H1 (cell line): ENCODE data around the gene ME3. TPM values are rescaled to one million over a fixed set of nuclear protein-coding genes. Genes with fewer than 3 reads are reported as not detected.

Experiments used
- CTCF ChIA-PET: fragments of 300-600 bp; sonication (Branson Sonifier 250); formaldehyde crosslinking; loops from one replicate; lab custom pipeline; 2021; ENCODE audit not compliant: partially characterized antibody; lab: Charles Lee
- POLR2A ChIA-PET: fragments of 300-600 bp; sonication (Branson Sonifier 250); formaldehyde crosslinking; loops from one replicate; lab custom pipeline; 2021; ENCODE audit warnings: inconsistent platforms; ENCODE audit not compliant: partially characterized antibody; lab: Charles Lee
- DNase-seq, 2 experiments: peaks; one replicate each; pipeline versions ENCODE4 v3.0.0 to v3.0.0-alpha.2; 2010 to 2022; ENCODE audit warnings: low spot score in 2 of 2, low read depth in 1 of 2, mixed read lengths in 1 of 2
- FAIRE-seq: peaks from 2 replicates; lab custom pipeline; 2011; peaks lifted over from hg19 to GRCh38; lab: Jason Lieb, UNC
- H2AFZ ChIP-seq: 2 replicates; pipeline ENCODE4 v1.8.1; 2012; ENCODE audit warnings: low read length, inconsistent platforms
- H2AK5ac ChIP-seq: 2 replicates; pipeline ENCODE4 v1.6.1; 2013; ENCODE audit warnings: low read depth, low read length
- H2BK120ac ChIP-seq: replicated peaks from 2 replicates; pipeline ENCODE3; 2013; ENCODE audit warnings: low read depth, low read length, inconsistent platforms
- H2BK12ac ChIP-seq: 2 replicates; pipeline ENCODE4 v1.6.1; 2013; ENCODE audit warnings: low read depth, low read length
- H2BK15ac ChIP-seq: 2 replicates; pipeline ENCODE4 v1.6.1; 2013; ENCODE audit warnings: low read length
- H2BK20ac ChIP-seq: 2 replicates; pipeline ENCODE4 v1.6.1; 2013; ENCODE audit warnings: low read length
- H2BK5ac ChIP-seq: 2 replicates; pipeline ENCODE4 v1.6.1; 2013; ENCODE audit warnings: low read depth, low read length
- H3K14ac ChIP-seq: 2 replicates; pipeline ENCODE4 v1.6.1; 2013; ENCODE audit warnings: inconsistent platforms; ENCODE audit not compliant: insufficient read length
- H3K18ac ChIP-seq: 2 replicates; pipeline ENCODE4 v1.6.1; 2013; ENCODE audit warnings: low read length; ENCODE audit errors: extremely low read depth
- H3K23ac ChIP-seq: 2 replicates; pipeline ENCODE4 v1.6.1; 2013; ENCODE audit warnings: inconsistent platforms; ENCODE audit not compliant: insufficient read length
- H3K23me2 ChIP-seq: 2 replicates; pipeline ENCODE4 v1.6.1; 2013; ENCODE audit warnings: low read depth, low read length
- H3K27ac ChIP-seq: 2 replicates; pipeline ENCODE4 v1.6.1; 2011; ENCODE audit warnings: low read depth, low read length, inconsistent platforms
- H3K27me3 ChIP-seq, 4 experiments: replicated peaks in 1 of 4; 1 replicate in 1 of 4; 2 replicates in 3 of 4; pipeline versions ENCODE4 v1.6.1 to v1.8.1; 2011 to 2013; ENCODE audit warnings: low read length in 3 of 4, mild to moderate bottlenecking in 3 of 4, inconsistent platforms in 2 of 4, mixed read lengths in 2 of 4, moderate library complexity in 1 of 4; ENCODE audit not compliant: control insufficient read depth in 3 of 4, insufficient read depth in 3 of 4; ENCODE audit errors: extremely low read depth in 1 of 4
- H3K36me3 ChIP-seq, 4 experiments: 2 replicates each; pipeline versions ENCODE4 v1.6.1 to v1.8.1; 2011 to 2013; ENCODE audit warnings: mild to moderate bottlenecking in 4 of 4, low read length in 3 of 4, moderate library complexity in 2 of 4, control low read depth in 1 of 4, inconsistent platforms in 1 of 4; ENCODE audit not compliant: insufficient read depth in 4 of 4, control insufficient read depth in 2 of 4
- H3K4ac ChIP-seq: replicated peaks from 2 replicates; pipeline ENCODE3; 2013; ENCODE audit warnings: low read length, low read depth, mixed read lengths, inconsistent platforms; ENCODE audit not compliant: insufficient read length
- H3K4me1 ChIP-seq, 4 experiments: replicated peaks in 1 of 4; 1 replicate in 1 of 4; 2 replicates in 3 of 4; pipeline versions ENCODE4 v1.6.1 to v1.8.1; 2011 to 2013; ENCODE audit warnings: low read length in 3 of 4, inconsistent platforms in 2 of 4, mixed read lengths in 1 of 4; ENCODE audit not compliant: insufficient read depth in 4 of 4, control insufficient read depth in 3 of 4
- H3K4me2 ChIP-seq, 2 experiments: 2 replicates each; pipeline versions ENCODE4 v1.6.1 to v1.8.1; 2011 to 2013; ENCODE audit warnings: low read depth in 2 of 2, low read length in 2 of 2, control low read depth in 1 of 2, inconsistent platforms in 1 of 2, mild to moderate bottlenecking in 1 of 2; ENCODE audit not compliant: insufficient read depth in 1 of 2
- H3K4me3 ChIP-seq, 4 experiments: fragments of 200-600, 300-600 bp in 1 of 4; sonication (generic), shearing (Covaris generic), sonication (Bioruptor Twin) in 1 of 4; 2 replicates each; pipeline versions ENCODE4 v1.5.1 to v1.8.1; 2011 to 2016; ENCODE audit warnings: low read length in 4 of 4, low read depth in 3 of 4, control low read depth in 2 of 4, inconsistent platforms in 2 of 4, mild to moderate bottlenecking in 2 of 4, mixed read lengths in 1 of 4, moderate library complexity in 1 of 4; ENCODE audit not compliant: insufficient read depth in 2 of 4; ENCODE audit errors: extremely low read depth in 1 of 4
- H3K56ac ChIP-seq: replicated peaks from 2 replicates; pipeline ENCODE3; 2013; ENCODE audit warnings: low read depth, mild to moderate bottlenecking, mixed read lengths, low read length, inconsistent platforms; ENCODE audit not compliant: insufficient read length
- H3K79me1 ChIP-seq: 2 replicates; pipeline ENCODE4 v1.6.1; 2013; ENCODE audit warnings: low read depth, low read length, control low read depth
- H3K79me2 ChIP-seq, 2 experiments: 2 replicates each; pipeline versions ENCODE4 v1.6.1 to v1.8.1; 2012 to 2013; ENCODE audit warnings: low read length in 2 of 2, mild to moderate bottlenecking in 2 of 2, inconsistent platforms in 1 of 2; ENCODE audit not compliant: insufficient read depth in 2 of 2, control insufficient read depth in 1 of 2
- H3K9ac ChIP-seq, 4 experiments: replicated peaks in 1 of 4; 1 replicate in 1 of 4; 2 replicates in 3 of 4; pipeline versions ENCODE4 v1.6.1 to v1.8.1; 2011 to 2013; ENCODE audit warnings: low read depth in 3 of 4, low read length in 3 of 4, control low read depth in 2 of 4, mild to moderate bottlenecking in 2 of 4, moderate library complexity in 2 of 4, inconsistent platforms in 1 of 4; ENCODE audit errors: extremely low read depth in 1 of 4
- H3K9me3 ChIP-seq, 2 experiments: 2 replicates each; pipeline versions ENCODE4 v1.6.1 to v1.8.1; 2012 to 2013; ENCODE audit warnings: mild to moderate bottlenecking in 2 of 2, moderate library complexity in 2 of 2, control low read depth in 1 of 2, inconsistent platforms in 1 of 2, low read depth in 1 of 2, low read length in 1 of 2, mixed read lengths in 1 of 2; ENCODE audit not compliant: insufficient read depth in 2 of 2
- H4K20me1 ChIP-seq, 2 experiments: replicated peaks in 1 of 2; 2 replicates each; pipeline versions ENCODE3 to v1.8.1; 2011 to 2013; ENCODE audit warnings: inconsistent platforms in 2 of 2, low read length in 2 of 2, mild to moderate bottlenecking in 1 of 2; ENCODE audit not compliant: insufficient read depth in 2 of 2, control insufficient read depth in 1 of 2
- H4K5ac ChIP-seq: 2 replicates; pipeline ENCODE4 v1.6.1; 2013; ENCODE audit warnings: low read length, low read depth, mixed read lengths, inconsistent platforms; ENCODE audit not compliant: insufficient read length
- H4K8ac ChIP-seq: 2 replicates; pipeline ENCODE4 v1.8.0; 2013; ENCODE audit warnings: mild to moderate bottlenecking, moderate library complexity, low read length, inconsistent platforms; ENCODE audit not compliant: insufficient read depth; ENCODE audit errors: extremely low read depth
- H4K91ac ChIP-seq: replicated peaks from 2 replicates; pipeline ENCODE3; 2013; ENCODE audit warnings: low read length, mixed read lengths, inconsistent platforms; ENCODE audit not compliant: insufficient read length
- SP1 ChIP-seq: IDR thresholded peaks from 2 replicates; pipeline ENCODE4 v1.6.1; 2011; ENCODE audit warnings: low read depth, low read length
- TCF12 ChIP-seq: IDR thresholded peaks from 2 replicates; pipeline ENCODE4 v1.6.1; 2011; ENCODE audit warnings: low read depth, mild to moderate bottlenecking, low read length
- WGBS, 2 experiments: shearing (Covaris generic) in 1 of 2; methylation state at CpG; one replicate each; pipeline versions ENCODE4 v1.1.6 to v1.1.7; 2013 to 2015; ENCODE audit warnings: low lambda C conversion rate in 2 of 2, mixed read lengths in 2 of 2, inconsistent platforms in 1 of 2, low coverage in 1 of 2, missing lambda C conversion rate in 1 of 2; ENCODE audit not compliant: insufficient replicate concordance in 2 of 2, insufficient coverage in 1 of 2, insufficient read length in 1 of 2; ENCODE audit errors: extremely low coverage in 1 of 2, missing lambda C conversion rate in 1 of 2; 5-methylcytosine and 5-hydroxymethylcytosine counted together
- polyA plus RNA-seq, 7 experiments: library from polyadenylated mRNA; depleted of rRNA in 3 of 7; stranded (reverse) in 5 of 7; unstranded in 2 of 7; fragments of >200 nt in 5 of 7; fragments of 200-250 nt in 2 of 7; gene quantifications; 1 replicate in 5 of 7; 2 replicates in 1 of 7; 4 replicates in 1 of 7; pipeline versions ENCODE4 v1.2.1 to v1.2.3, GENCODE V29; 2011 to 2013; ENCODE audit warnings: missing spikeins in 2 of 7, mixed read lengths in 2 of 7
- total RNA-seq: library from RNA; stranded (reverse); fragmentation: NEBNext Ultra II Directional; extraction: Animal tissue kit (Norgen Biotek cat#: 25700); gene quantifications from 2 replicates; pipeline ENCODE4 v1.2.1, GENCODE V29; 2021

ME3 gene
- total and polyA plus RNA-seq, 2 of the 8 experiments (the other 6 are each of a cell fraction or from before 2014, with no cell fraction given): 1.5 to 2.8 TPM

DNA sequence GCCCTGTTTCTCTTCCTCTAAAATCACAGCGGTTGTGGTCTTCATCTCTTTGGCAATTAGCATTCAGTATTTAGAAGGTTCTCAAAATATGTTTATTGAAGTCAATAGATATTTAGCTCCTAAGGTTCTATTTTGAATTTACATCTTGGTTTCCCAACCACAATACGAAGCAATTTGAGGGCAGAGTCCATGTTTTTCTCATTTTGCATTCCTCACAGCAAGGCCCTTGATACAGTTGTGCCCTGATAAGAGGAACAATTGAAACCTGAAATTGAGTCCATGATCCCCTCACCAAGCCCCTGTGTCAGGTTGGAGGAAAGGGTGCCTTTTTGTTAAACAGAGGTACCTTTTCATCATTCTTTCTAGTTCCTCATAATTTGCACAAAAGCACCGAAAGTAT, 166.2 kb downstream of the ME3 start:
- CTCF ChIA-PET: interaction anchor here (0.6 to 0.9 kb wide), 2 partner anchors 10 to 18 kb away, joined by 3 to 4 read pairs; no protein-coding TSS in a partner anchor
- TF ChIP-seq TCF12: no peak
- TF ChIP-seq SP1: no peak

More for the DNA sequence above, 166.2 kb downstream of the ME3 start:
- no peak overlapping the region for H4K8ac ChIP-seq
- FAIRE-seq (no peak), DNase-seq (no peak)
- no peak overlapping the region for H3K27ac ChIP-seq
- no peak overlapping the region for H2BK15ac ChIP-seq
- H3K4ac ChIP-seq: no peak overlapping the region
- 88% methylated on average over 3 of the region's 3 CpGs; no CpG with 5 or more reads in 1 of the 2 experiments for WGBS, 2 experiments
- POLR2A ChIA-PET: no interaction called here
- no peak overlapping the region for H3K4me3 ChIP-seq
- no peaks in the 10 kb centered on the region for H3K79me2 ChIP-seq
- no peaks in the 10 kb centered on the region for H4K20me1 ChIP-seq
- H3K79me1 ChIP-seq: no peaks in the 10 kb centered on the region
- no peak overlapping the region for H3K9ac ChIP-seq
- no peak overlapping the region for H3K18ac ChIP-seq
- no peak overlapping the region for H4K5ac ChIP-seq
- H3K23me2 ChIP-seq: no peaks in the 10 kb centered on the region; the same call in 1 of the 2 replicates
- no peak overlapping the region for H2BK12ac ChIP-seq
- H2BK20ac ChIP-seq: no peak overlapping the region
- no peak overlapping the region for H4K91ac ChIP-seq
- no peaks in the 10 kb centered on the region for H3K27me3 ChIP-seq
- H2AK5ac ChIP-seq: no peak overlapping the region
- H3K9me3 ChIP-seq: peaks cover 2% of the 10 kb centered on the region in 2 experiments; a peak in 2 of 4 replicates
- no peak overlapping the region for H3K56ac ChIP-seq
- no peak overlapping the region for H2BK120ac ChIP-seq
- H3K36me3 ChIP-seq: no peaks in the 10 kb centered on the region
- no peaks in the 10 kb centered on the region for H3K4me1 ChIP-seq
- no peak overlapping the region for H3K23ac ChIP-seq
- H3K14ac ChIP-seq: no peak overlapping the region
- H2BK5ac ChIP-seq: no peak overlapping the region
- no peak overlapping the region for H3K4me2 ChIP-seq
- no peak overlapping the region for H2AFZ ChIP-seq
